GM12874 (cell line): ENCODE measurements around the gene A4GALT.

Experiments used
- TF ChIP-seq, protein P1 (sequence below): IDR thresholded peaks from 2 replicates; pipeline ENCODE4 v1.5.1; 2011; ENCODE audit warnings: low read depth, mild to moderate bottlenecking, control low read depth, low read length, moderate library complexity; ENCODE audit not compliant: insufficient read depth

The A4GALT gene

DNA sequence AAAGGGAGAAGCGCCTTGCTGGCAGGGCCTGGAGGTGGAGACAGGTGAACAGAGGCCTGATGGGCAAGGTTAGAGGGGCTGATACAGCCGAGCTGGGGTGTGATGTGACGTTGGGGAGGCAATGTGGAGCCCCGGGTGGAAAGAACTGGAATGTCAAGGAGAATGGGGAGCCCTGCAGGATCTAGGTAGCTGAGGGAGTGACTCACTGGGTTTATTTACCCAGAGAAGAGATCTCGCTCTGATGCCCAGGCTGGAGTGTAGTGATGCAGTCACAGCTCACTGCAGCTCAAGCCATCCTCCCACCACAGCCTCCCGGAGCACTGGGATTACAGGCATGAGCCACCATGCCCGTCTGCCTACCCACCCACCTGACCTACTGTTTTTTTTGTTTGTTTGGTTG lies 69.5 kb downstream of the A4GALT start:
- TF ChIP-seq, protein P1, sequence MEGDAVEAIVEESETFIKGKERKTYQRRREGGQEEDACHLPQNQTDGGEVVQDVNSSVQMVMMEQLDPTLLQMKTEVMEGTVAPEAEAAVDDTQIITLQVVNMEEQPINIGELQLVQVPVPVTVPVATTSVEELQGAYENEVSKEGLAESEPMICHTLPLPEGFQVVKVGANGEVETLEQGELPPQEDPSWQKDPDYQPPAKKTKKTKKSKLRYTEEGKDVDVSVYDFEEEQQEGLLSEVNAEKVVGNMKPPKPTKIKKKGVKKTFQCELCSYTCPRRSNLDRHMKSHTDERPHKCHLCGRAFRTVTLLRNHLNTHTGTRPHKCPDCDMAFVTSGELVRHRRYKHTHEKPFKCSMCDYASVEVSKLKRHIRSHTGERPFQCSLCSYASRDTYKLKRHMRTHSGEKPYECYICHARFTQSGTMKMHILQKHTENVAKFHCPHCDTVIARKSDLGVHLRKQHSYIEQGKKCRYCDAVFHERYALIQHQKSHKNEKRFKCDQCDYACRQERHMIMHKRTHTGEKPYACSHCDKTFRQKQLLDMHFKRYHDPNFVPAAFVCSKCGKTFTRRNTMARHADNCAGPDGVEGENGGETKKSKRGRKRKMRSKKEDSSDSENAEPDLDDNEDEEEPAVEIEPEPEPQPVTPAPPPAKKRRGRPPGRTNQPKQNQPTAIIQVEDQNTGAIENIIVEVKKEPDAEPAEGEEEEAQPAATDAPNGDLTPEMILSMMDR, result no peak

DNA sequence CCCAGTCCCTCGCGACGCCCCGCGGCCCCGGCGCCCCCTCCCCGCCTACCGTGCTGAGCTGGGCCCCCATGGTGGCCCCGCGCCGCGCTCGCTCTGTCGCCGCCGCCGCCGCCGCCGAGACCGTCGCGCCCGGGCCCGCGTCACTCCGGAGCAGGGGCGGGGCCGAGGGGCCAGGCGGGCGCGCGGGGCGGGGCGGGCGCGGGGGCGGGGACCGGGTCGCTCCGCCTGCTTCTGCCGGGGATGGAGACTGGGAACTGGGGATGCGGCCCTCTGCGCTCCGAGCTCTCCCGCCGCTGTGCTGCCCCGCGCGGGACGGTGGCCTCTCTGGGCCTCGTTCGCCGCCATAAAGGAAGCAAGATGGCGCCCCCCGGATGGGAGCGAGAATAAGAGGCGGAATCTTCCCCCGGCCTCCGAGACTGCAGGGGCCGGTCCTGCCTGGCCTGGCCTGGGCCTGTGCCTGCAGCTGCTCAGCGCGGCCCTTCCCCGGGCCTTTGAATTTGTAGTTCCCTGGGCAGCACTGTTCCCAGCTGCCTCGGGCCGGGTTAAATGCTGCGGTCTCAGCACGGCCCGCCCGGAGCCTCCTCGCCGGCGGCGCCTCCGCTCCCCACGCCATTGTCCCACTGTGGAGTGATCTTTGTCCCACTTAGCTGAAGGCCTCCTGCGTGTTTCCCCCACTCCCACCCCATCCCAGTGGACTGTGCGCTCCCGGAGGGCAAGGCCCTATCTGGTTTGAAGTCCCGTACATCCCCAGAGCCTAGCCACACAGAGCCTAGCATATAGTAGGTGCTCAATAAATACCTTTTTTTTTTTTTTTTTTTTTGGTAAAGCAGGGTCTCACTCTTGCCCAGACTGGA lies 71.2 kb downstream of the A4GALT start, which contains the start of gene CYB5R3:
Gene CYB5R3, minus strand, starts transcription at position 147 of the 854 bp plus-strand sequence. Its CDS starts 77 bp downstream, at position 70.
- TF ChIP-seq, protein P1, result no peak

DNA sequence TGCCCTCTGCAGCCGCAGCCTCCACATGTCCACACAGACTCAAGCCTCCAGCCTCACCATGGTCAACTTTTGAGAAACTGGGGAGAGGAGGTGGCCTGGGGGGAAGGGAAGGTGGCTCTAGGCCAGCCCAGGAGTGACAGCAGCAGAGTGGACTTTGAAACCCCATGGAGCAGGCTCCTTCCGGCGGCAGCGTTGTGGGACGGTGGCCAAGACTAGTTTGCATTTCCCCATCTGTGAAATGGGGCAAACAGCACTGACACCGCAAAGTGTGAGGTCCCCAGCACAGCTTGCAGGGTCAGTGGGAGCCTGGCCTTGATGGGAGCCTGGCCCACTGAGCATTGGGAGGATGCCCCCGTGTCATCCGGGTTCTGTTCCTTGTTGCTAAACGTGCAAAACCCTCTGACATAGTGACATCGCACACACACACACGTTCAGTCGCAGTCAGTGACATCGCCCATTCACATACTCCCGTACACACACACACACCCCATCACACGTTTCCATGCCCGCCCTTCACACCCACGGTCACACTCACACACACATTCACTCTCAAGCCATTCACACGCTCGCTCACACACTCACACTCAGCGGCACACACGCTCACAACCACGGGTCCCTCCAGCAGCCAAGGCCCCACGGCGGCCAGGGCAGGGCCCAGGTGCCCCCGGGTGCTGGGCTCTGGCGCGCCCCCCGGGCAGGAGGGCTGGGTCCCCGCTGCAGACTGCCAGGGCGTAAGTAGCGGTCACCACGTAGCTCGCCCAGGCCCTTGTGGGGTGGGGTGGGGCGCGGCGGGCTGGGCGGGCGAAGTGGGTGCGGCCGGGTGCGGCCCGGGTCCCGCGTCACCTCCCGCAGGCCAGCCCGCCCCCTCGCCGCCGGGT lies 72.1 kb downstream of the A4GALT start:
- TF ChIP-seq, protein P1, result no peak

DNA sequence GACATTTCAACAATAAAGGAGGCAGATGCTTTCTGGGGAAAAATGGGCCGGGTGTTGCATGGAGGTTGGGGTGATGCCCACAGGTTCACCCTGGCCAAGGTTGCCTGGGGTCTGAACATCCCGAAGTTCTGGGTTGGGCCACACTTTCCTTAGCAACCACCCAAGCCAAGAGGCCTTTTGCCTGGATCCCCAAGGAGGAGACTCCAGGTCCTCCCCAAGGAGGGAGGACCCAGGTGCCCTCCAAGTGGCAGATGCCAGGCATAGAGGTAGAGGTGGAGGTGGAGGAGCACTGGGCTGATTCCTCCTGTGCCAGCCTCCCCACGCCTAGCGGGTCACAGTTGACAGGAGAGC lies 72.7 kb downstream of the A4GALT start:
- TF ChIP-seq, protein P1, result no peak

DNA sequence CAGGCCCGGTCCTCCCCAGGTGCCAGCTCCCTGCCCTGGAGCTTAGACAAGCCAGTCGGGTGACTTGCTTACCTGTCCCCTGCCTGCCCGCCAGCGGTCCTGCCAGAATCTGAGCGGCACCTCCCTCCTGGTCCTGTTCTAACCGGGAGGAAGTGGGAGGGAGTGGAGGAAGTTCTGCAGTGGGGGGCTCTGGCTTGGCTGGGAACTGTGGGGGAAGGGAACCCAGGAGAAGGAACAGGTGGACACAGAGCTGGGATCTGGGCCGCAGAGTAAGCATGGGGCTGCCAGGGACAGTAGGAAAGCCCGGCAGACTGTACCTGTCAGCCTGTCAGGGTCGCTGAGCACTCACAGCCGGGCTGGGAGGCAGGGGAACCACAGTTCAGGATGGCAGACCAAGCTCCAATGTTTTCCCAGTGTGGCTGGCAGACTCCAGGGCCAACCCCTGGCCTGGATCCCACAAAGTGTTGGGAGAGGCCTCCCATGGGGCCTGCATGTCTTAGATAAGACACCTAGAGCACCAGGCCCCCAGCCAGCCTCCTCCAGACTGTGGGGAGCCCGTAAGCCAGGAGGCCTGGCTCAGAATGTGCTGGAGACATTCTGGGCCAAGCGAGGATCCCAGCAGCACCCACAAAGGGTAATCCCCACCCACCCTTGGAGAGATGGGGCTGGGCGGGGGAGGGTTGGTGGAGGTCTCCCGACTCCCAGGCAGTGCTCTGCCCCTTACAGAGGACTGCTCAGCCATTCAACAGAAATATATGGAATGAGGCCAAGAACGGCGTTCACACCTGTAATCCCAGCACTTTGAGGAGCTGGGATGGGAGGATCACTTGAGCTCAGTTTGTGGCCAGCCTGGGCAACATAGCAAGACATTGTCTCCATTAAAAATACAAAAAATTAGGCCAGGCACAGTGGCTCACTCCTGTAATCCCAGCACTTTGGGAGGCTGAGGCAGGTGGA lies 73.8 kb downstream of the A4GALT start:
- TF ChIP-seq, protein P1, result no peak

DNA sequence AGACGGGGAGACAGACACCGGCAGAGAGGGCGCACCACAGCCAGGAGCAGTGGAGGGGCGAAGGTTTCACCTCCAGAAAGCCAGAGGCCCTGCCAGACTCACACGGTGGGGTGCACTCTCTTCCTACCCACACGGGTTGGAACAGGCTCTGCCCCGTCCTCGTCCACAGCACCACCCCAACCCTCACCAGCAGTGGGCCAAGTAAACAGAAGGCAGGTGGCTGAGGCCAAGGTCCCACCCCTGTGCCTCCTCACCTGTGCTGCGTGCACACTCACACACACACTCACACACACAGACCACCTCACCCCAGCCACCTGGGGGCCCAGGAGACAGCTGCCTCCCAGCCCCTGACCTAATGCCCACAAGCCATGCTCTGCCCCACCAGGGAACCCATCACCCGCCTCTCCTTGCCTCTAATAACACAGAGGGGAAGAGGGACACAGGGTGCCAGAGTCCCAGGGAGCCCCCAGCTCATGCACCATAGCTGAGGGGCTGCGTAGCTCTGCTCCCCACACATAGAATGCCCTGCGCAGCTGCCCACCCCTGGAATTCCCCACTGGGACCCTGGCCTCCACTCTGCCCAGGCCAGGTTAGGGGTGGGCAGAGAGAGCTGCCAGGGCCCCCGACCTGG lies 74.6 kb downstream of the A4GALT start:
- TF ChIP-seq, protein P1, result no peak
